Parathyroid adenoma (tissue), 2 donors: Measurements from ENCODE around the gene NDC80.

Experiments used
- H2AFZ ChIP-seq: fragments of 300-600 bp; sonication (generic); one replicate; pipeline ENCODE4 v1.7.0; 2017; ENCODE audit warnings: antibody characterized with exemption, mild to moderate bottlenecking
- H3K27ac ChIP-seq: fragments of 300-600 bp; sonication (generic); one replicate; pipeline ENCODE4 v1.7.0; 2017
- H3K27me3 ChIP-seq: fragments of 300-600 bp; sonication (generic); one replicate; pipeline ENCODE4 v1.7.0; 2017; ENCODE audit warnings: low read length; ENCODE audit not compliant: control insufficient read depth, insufficient read depth
- H3K36me3 ChIP-seq: fragments of 300-600 bp; sonication (generic); one replicate; pipeline ENCODE4 v1.7.0; 2017; ENCODE audit warnings: low read length; ENCODE audit not compliant: control insufficient read depth, insufficient read depth
- H3K4me1 ChIP-seq: fragments of 300-600 bp; sonication (generic); one replicate; pipeline ENCODE4 v1.7.0; 2017; ENCODE audit warnings: control low read depth
- H3K4me2 ChIP-seq: fragments of 300-600 bp; sonication (generic); one replicate; pipeline ENCODE4 v1.7.0; 2017; ENCODE audit warnings: low read length
- H3K4me3 ChIP-seq: fragments of 300-600 bp; sonication (generic); one replicate; pipeline ENCODE4 v1.7.0; 2017; ENCODE audit warnings: low read depth, low read length
- H3K79me2 ChIP-seq: fragments of 300-600 bp; sonication (generic); one replicate; pipeline ENCODE4 v1.7.0; 2017; ENCODE audit warnings: control low read depth
- H3K9ac ChIP-seq: fragments of 300-600 bp; sonication (generic); one replicate; pipeline ENCODE4 v1.7.0; 2017; ENCODE audit warnings: mild to moderate bottlenecking
- H3K9me3 ChIP-seq: fragments of 300-600 bp; sonication (generic); one replicate; pipeline ENCODE4 v1.7.0; 2017; ENCODE audit warnings: low read length; ENCODE audit not compliant: control insufficient read depth
- CTCF ChIP-seq: fragments of 300-600 bp; sonication (generic); IDR thresholded peaks from one replicate; pipeline ENCODE4 v1.7.0; 2017; ENCODE audit warnings: antibody characterized with exemption, mild to moderate bottlenecking
- donor health status: primary hyperparathyroidism.

The NDC80 gene

GRCh38 chr18:2609604-2610003, 38.2 kb downstream of the NDC80 start:
- Histone ChIP-seq H3K4me2 (no peak overlapping the region), H3K4me1 (no peaks in the 10 kb centered on the region), H3K27me3 (no peaks in the 10 kb centered on the region), H3K4me3 (no peak overlapping the region), H3K79me2 (no peaks in the 10 kb centered on the region), H3K9me3 (no peaks in the 10 kb centered on the region), H3K27ac (no peak overlapping the region), H3K36me3 (no peaks in the 10 kb centered on the region), H3K9ac (no peak overlapping the region), H2AFZ (no peak overlapping the region)
- TF ChIP-seq CTCF: no peak

- Histone ChIP-seq H3K27ac (no peak overlapping the region), H3K4me3 (no peak overlapping the region), H3K4me1 (no peaks in the 10 kb centered on the region), H3K79me2 (no peaks in the 10 kb centered on the region), H3K27me3 (no peaks in the 10 kb centered on the region), H3K9ac (no peak overlapping the region), H3K36me3 (no peaks in the 10 kb centered on the region), H3K4me2 (no peak overlapping the region), H2AFZ (no peak overlapping the region), H3K9me3 (no peaks in the 10 kb centered on the region)
- no peak for TF ChIP-seq CTCF
These were observed 39.2 kb downstream of the NDC80 start for GRCh38 chr18:2610549-2610948.

GRCh38 chr18:2612996-2613395, 41.6 kb downstream of the NDC80 start:
- H3K9ac ChIP-seq: no peak overlapping the region
- no peak for TF ChIP-seq CTCF
- H3K27me3 ChIP-seq: no peaks in the 10 kb centered on the region

GRCh38 chr18:2617401-2617998, 46.1 kb downstream of the NDC80 start:
- Histone ChIP-seq H3K27ac (no peak overlapping the region), H3K4me1 (no peaks in the 10 kb centered on the region), H3K9me3 (no peaks in the 10 kb centered on the region), H3K4me2 (no peak overlapping the region), H3K9ac (no peak overlapping the region), H3K4me3 (no peak overlapping the region), H3K36me3 (no peaks in the 10 kb centered on the region), H3K27me3 (no peaks in the 10 kb centered on the region), H3K79me2 (no peaks in the 10 kb centered on the region), H2AFZ (no peak overlapping the region)
- no peak for TF ChIP-seq CTCF

More at GRCh38 chr18:2612996-2613395, 41.6 kb downstream of the NDC80 start:
- Histone ChIP-seq H3K4me3 (no peak overlapping the region), H2AFZ (no peak overlapping the region), H3K9me3 (no peaks in the 10 kb centered on the region), H3K79me2 (no peaks in the 10 kb centered on the region), H3K36me3 (no peaks in the 10 kb centered on the region), H3K4me1 (no peaks in the 10 kb centered on the region), H3K4me2 (no peak overlapping the region), H3K27ac (no peak overlapping the region)

- Histone ChIP-seq H3K9ac (no peak overlapping the region), H3K4me3 (no peak overlapping the region), H3K9me3 (no peaks in the 10 kb centered on the region), H3K27ac (no peak overlapping the region), H2AFZ (no peak overlapping the region), H3K4me2 (no peak overlapping the region), H3K79me2 (no peaks in the 10 kb centered on the region), H3K4me1 (no peaks in the 10 kb centered on the region), H3K36me3 (no peaks in the 10 kb centered on the region), H3K27me3 (no peaks in the 10 kb centered on the region)
- TF ChIP-seq CTCF: no peak
These were observed 46.7 kb downstream of the NDC80 start for GRCh38 chr18:2618009-2618408.
